Hematopoietic multipotent progenitor cell (in vitro differentiated cells): ENCODE data around the gene CPEB3. TPM values are rescaled to one million over a fixed set of nuclear protein-coding genes. Genes with fewer than 3 reads are reported as not detected.
A peak's percentile ranks its signal among the peaks of the same experiment; 100 is the strongest.

Source experiments
- DNase-seq, 3 donors: peaks; one replicate each; pipeline ENCODE4 v3.0.0-alpha.2; 2011 to 2015; ENCODE audit warnings: low read depth in 2 of 3, low spot score in 2 of 3
- total RNA-seq: library from RNA; depleted of rRNA; stranded (reverse); fragments of >200 nt; gene quantifications from one replicate; pipeline ENCODE4 v1.2.3, GENCODE V29; 2012

Gene CPEB3
- total RNA-seq, 1 donor, result 1.9 TPM

DNA sequence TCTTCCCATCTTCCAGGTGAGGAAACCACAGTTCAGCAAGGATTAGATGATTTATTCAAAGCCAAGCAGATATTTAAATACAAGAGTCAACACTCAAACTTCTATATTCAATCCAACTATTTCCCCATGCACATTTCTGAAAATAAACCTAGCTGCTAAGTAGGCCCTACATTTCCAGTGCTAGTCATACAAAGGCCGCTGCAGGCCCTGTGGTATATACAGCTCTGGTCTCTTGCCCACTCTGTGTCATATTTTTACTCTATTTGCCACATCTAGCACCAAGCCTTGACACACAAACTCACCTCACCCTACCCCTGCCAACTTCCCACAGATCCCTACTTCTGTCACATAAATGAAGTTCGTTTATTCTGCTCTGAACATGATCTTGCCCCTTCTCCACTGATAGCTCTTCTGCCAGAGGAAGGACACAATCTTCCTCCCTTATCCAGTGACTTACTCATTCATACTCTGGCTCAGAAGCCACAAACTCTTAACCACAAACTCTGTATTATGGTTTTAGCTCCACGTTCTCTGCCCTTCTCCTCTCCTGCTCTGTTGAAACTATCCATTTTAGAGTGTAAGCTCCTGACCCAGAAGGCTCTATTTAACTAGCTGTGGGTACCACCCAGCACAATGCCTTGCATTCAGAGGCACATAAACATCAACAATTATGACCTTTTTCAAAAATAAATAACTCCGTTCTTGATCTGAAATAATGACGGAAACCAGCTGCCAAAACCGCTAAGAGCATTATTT, 180.7 kb downstream of the CPEB3 start:
- no peak for DNase-seq

DNA sequence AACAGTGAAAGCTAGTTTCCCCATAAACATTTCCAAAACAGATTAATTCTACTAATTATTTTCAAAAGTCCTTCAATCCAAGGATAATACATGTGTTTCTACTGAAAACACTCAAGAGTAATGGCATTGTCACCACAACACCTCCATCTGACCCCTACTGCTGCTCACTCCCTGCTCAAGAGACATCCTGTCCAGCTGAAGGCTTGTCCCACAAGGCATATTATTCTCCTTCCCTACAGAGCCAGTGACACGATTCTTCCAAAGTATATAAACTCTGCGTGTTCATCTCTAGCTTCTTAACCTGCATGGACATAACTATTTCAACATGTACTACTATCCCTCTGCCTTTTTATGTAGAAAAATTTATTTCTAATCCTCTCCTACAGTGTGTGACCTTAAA, 182.1 kb downstream of the CPEB3 start:
- no peak for DNase-seq

DNA sequence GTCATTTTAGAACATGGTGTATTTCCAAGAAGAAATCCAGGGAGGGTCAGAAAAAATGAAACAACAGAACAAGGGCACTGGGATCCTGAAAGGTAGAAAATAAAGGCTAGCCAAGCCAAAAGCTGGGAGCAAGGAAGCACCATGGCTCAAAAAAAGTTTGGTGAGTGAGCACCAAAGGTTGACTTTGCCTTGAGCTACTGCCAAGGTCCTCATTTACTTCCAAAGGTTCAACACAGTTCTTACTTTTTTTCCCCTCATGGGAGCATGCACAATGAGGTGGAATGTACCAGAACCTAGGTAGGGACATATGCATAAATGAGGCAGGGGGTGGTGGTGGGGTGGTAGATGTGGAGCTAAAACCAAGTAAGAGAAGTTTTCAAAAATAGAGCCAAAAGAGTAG, 182.8 kb downstream of the CPEB3 start:
- no peak for DNase-seq

DNA sequence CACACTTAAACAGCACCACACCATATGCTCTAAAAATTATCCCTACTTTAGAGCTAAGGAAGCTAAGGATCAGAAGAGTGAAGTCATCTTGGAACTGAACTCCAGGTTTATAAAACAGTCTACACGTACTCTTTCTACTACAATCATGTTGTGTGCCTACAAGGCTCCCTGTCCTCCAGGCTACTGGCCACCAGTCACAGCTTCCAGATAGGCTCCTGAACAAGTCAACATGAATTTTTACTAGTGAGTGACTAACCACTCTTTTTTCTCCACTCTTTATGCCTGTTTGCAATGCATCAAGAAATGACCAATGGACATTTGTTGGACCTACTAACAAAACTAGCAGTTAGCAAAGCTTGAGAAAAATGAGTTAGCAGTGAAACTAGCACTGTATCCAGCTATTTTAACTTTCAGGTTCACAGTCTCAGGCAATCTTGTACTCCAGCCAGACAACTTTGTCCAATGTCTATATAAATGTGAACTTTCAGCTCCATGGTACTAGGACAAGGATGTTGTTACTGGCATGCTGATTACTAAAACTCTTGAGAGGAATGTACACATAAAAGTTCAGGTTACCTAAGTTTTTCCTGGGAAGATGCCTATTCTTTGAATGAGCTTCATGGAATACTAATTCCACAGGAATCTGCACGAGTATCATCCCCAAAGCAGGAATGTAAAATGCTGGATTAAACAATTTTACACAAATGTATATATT, 187.3 kb downstream of the CPEB3 start:
- DNase-seq, result no peak

DNA sequence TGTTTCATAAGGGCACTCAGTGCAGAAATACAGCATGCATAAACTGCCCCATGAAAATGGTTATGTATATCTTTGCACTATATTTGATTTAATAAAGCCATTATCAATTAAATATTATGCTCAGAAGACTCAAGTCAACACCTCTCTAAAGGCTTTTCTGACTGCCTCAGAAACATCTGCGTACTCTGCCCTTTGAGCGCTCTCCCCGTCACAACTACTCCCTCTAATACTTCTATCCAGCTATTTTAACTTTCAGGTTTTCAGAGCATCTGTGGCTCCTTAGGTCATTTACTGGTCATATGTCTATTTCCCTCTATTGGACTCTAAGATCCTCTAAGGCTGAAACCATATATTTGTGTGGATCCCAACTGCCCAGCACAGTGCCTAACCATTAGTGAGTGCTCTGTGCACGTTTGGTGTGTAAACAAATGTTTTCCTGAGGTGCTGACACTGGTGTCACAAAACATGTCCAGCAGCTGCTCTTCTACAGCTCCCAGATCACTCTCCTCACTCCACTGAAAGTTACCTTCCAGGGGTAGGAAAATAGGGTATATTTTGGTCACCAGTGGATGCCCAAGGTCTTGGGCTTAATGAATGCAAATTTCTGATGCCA, 188.2 kb downstream of the CPEB3 start:
- no peak for DNase-seq

DNA sequence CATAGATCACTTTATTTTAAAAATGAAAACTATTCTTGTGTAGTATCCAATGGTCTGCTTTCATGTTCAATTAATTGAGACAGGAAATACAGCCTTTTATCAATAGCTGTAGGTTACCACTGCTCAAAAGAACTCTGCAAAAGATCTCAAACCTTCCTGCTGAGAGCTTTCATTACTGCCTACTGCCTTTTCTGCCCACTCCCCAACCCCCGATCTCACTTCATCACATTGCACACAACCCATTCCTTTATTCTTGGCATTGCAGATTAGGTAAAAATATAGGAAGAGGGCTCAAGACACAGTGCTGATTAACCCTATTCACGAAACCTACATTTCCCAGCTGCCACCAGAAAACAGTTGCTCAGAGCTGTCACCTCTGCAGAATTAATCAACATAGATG, 195.9 kb downstream of the CPEB3 start:
- DNase-seq, result no peak

DNA sequence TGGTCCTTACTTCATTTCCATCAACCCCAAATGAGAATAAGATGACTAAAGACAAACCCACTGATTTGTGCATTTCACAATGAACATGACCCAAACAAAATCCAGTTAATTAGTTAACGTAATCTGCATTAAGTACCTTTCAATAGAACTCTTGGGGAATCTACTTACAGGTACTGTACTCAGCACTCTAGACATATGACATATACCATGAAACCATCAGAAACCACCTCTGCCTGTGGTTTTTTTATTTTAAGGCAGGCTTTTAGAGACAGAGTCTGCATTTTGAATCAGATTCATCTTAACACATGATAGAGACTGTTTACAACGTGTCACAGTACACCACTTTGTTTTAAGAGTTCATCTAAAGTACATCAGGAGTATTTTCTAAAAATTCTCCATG, 198.9 kb downstream of the CPEB3 start:
- DNase-seq, result no peak

DNA sequence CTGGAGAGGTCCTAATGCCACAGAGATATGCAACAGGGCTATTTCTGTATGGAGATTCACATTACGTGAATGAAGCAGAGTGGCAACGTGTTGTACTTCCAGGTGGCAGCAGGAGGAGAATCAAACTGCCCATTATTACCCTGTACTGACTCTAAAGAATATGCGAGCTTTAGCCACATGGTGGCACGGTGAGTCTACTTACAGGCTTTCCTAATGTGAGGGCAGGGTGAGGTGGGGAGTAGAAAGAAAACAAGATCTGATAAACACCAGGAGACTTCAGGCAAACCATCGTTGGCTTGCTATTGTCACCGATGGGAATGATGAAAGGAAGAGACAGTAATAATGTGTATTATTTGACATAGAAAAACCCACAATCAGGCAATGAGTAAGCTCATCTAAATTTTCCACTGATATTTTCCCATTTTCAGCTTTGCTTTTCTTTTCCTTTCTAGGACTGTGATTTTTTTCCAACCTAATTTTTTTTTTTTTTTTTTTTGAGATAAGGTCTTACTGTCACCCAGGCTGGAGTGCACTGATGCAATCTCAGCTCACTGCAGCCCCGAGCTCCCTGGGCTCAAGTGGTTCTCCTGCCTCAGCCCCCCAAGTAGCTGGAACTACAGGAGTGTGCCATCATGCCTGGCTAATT, 203.0 kb downstream of the CPEB3 start:
- peak in 2 of 3 donors; percentile 81 to 95 for DNase-seq

DNA sequence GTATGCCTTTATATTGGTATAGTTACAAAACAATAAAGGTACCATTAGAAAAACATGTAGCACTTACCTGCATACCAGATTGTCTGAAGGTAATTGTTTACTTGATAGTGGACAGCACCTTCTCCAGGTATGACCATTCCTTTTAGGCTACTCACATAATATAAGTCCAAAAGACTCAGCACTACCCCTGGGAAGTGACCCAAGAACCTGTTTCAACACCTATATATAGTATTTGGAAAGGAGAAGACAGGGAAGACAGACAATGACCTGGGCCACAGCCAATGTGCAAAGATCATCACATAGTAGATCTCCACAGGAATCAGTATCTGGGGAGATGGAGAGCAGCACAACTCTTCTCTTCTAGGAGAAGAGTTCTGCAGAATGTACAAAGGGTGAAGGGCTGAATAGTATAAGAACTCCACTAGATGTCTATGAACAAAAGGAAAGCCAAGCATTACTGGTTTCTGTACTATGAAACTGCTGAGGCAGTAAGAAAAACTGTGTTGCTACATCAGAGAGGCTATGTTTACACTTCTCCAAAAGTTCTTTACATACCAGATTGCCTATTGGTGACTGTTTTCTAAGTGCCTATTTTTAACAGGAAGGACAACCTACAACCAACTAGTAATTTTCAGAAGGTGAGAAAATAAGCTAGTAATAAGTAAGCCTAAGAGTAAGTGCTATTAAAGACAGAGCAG, 208.1 kb downstream of the CPEB3 start:
- DNase-seq, result no peak

DNA sequence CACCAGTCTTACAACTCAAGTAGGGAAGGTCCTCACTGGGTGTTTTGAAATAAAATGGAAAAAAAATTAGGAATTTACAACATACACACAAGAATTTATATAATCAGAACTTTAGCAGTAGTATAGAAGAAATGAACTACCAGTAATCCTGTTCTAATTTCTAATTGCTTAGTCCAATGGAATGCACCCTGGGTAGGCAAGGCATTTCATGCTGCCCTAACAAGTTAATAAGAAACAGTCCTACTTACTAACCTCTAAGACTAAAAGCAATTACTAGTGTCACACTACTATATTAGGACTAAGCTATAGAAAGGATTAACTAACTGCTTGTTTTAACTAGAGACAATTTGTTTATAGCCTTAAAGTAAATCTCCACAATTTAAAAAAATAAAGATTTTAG, 209.2 kb downstream of the CPEB3 start:
- no peak for DNase-seq

DNA sequence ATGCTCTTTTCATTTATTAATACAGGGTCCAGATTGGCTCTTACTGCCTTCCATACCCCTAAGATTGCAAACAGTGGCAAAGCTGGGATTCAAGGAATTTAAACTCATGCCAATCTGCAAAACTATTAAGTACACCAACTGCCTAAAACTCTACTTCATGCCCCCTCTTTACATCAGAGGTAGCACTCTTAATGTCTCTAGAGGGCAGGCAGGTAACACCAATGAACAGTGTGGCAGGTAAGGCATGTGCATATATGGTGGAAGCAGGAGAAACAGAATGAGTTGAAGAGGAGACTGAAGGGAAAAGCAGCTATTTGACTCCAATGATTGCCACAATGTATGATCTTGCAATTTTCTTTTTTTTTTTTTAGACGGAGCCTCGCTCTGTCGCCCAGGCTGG, 210.6 kb downstream of the CPEB3 start:
- no peak for DNase-seq

DNA sequence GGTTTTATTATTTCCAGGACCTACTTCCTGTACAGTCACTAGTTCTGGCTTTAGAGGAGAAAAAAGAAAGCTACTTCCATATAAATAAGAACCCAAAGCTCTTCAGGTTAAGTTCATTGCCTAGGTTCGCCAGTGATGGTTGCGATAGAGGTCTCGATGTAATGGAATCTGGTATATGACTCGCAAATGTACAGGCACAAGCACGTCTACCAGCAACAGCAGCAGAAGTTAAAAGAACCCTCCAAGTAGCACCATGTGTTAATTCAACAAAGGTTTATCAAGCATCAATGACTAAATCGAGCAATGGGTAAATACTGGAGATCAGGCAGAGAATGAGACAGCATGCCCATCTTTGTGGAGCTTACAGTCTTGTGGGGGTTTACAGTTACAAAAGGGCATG, 211.9 kb downstream of the CPEB3 start:
- no peak for DNase-seq

DNA sequence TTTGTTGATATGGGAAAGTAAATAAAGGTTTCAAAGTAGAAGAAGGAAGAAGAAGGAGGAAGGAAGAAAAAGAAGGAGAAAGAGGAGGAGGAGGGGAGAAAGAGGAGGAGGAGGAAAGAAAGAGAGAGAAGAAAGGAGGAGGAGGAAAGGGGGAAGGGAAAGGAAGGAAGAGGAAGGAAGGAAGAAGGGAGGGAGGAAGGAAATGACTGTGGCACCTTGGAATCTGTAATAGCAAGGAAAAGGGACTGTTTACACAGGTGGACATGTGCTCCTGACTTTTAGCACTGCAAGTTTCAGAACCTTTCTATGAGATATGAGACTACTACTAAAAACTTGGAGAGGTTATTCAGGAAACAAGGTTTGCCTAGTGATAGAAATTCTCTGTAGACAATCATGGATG, 214.2 kb downstream of the CPEB3 start:
- no peak for DNase-seq

DNA sequence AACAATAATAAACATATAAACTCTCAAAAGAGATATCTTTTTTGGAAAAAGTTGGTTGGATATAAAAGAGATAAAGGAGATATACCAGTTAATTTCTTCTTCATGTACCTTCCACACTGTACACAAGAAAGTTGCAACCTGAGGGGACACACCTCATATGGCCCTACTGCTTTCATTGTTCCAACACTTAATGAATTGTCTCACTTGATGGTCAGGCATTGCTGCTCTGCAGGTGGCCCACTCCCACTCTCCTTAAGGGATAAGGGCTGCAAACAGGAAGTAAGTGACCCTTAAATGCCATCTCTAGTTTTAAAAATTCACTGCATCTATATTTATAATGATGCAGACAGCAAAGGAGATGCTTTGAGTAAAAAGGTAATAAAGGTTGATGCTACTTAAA, 215.0 kb downstream of the CPEB3 start:
- no peak for DNase-seq

DNA sequence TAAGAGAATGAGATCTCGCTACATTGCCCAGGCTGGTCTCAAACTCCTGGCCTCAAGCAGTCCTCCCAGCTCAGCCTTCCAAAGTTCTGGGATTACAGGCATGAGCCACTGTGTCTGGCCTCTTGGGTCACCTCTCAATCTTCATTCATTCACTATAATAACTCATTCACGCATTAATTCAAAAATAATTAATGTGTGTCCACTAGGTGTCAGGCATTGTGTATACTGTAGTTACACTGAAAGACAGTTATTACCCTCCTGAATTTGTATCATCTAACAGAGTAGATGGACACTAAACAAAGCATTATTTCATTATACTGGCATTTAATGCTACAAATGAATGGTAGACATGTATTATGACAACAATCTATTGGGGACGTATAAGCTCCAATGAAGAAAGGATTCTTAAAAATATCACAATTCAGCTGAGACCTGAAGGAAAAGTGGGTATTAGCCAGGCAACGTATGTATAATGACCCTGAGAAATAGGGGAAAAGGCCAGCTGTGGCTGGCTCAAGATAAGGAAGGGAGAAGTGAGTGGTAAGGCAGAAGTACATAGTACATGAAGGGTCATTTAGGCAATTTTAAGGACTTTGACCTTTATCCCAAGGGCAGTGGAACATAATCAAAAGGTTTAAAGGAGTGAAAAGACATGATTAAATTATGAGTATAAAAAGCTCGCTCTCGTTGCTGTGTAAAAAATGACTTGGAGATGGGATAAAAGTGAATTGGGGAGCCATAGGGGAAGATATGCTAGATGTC, 216.6 kb downstream of the CPEB3 start:
- DNase-seq, result peak in 2 of 3 donors; percentile 5 to 29

DNA sequence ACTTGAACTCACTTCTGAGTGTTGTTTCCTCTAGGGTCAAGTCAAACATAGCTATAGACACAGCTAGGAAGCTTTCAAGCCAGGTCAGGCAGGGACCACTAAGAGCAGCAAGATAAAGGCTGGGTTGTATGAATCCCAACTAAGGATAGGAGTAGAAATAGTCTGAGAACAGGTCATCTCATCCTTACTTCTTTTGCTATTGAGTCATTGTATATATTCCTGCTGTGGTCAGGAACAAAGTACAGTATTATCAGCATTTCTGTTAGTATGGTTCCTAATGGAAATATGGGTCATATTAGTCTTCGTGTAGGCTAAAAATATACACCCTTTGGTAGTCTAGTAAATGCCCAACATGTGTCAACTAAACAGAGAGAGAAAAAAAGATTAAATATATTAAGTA, 222.0 kb downstream of the CPEB3 start:
- no peak for DNase-seq

DNA sequence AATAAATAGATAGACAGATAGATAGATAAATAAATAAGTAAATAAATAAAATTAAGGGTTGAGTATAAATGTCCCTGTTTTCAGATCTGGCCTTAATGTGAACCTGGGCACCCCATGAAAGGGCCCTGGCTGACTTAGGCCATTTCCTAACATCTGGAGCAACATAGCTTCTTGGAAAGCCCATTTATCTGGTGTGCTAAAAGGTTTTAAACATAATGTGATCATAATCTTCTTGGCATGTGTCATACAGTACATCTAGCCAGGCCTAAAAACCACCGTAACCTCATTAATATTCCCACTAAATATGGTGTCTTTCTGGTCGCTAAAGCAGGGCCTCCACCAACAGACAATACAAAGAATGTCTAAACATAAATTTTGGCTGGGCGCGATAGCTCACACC, 224.5 kb downstream of the CPEB3 start:
- no peak for DNase-seq

DNA sequence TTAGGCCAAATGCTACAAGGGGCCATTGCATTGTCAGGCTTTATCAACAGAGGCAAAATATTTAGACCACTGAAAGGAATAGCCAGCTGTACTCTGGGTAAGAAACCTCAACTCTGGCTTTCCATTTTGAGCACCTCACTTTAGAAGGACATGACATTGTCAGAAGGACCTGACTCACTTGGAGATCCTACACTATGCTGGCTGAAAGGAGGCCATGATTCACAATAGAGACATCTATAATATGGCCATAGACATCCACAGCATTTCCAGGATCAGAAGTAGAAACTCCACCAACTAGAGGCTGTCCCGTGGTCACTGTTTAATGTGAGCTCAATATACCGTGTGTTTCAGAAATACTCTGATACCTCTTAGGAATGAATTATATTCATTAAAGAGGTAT, 226.4 kb downstream of the CPEB3 start:
- DNase-seq, result no peak

DNA sequence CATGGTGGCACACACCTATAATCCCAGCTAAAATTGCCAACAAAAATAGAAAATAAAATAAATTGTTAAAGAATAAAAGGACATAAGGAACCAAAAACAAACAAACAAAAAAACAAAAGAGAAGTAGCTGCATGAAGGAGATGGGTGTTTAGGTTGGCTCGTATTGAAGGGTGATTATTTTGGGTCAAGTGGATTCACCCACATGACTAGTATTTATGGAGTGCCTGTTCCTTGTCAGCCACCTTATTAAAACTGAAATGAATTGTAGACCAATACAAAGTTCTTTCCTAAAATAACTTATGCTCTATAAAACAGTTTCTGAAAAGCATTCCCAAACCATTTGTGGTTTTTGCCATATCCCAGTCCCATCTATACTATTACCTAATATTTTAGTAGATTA, 228.6 kb downstream of the CPEB3 start:
- DNase-seq, result no peak

DNA sequence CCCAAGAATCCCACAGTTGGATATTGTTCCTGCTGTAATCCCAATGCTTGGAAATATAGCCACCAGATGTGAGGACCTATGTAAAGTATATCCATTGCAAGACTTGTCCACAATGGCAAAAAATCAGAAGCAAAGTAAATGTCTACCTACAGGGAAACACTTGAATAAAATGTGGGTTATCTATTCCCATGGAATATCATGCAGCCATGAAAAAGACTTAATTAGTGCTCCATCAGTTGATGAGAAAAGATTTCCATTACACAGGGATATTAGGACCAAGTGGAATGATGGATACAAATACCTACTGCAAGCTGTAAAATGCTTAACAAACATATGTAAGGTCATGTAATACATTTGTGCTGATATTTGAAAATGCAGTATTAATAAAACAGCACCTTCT, 236.1 kb downstream of the CPEB3 start:
- no peak for DNase-seq
